Activated naive CD4-positive, alpha-beta T cell treated with anti-CD3 and anti-CD28 coated beads for 36 hours (primary cell): ENCODE measurements around the gene RGP1. TPM values are rescaled to one million over a fixed set of nuclear protein-coding genes. Genes with fewer than 3 reads are reported as not detected.
A peak's percentile ranks its signal among the peaks of the same experiment; 100 is the strongest.

Source experiments
- CTCF ChIA-PET: fragments of 350-600 bp; sonication (Branson Sonifier 250); formaldehyde crosslinking; loops from one replicate; lab custom pipeline; 2021; ENCODE audit warnings: antibody characterized with exemption; lab: Charles Lee
- DNase-seq: peaks from one replicate; pipeline ENCODE4 v3.0.0-alpha.2; 2020
- H3K27ac Mint-ChIP-seq: one replicate; pipeline ENCODE4 v1.8.0; 2021; ENCODE audit warnings: mild to moderate bottlenecking, mixed read lengths
- H3K27me3 Mint-ChIP-seq: one replicate; pipeline ENCODE4 v1.8.0; 2021; ENCODE audit warnings: low read depth, mixed read lengths
- H3K36me3 Mint-ChIP-seq: one replicate; pipeline ENCODE4 v1.8.0; 2021; ENCODE audit warnings: low read depth, mixed read lengths
- H3K4me1 Mint-ChIP-seq: one replicate; pipeline ENCODE4 v1.8.0; 2021; ENCODE audit warnings: low read depth, mixed read lengths
- H3K4me3 Mint-ChIP-seq: one replicate; pipeline ENCODE4 v1.8.0; 2021; ENCODE audit warnings: mild to moderate bottlenecking, moderate library complexity, mixed read lengths
- H3K9me3 Mint-ChIP-seq: one replicate; pipeline ENCODE4 v1.8.0; 2021; ENCODE audit warnings: mixed read lengths
- intact Hi-C: fragments of 100-400 bp; cut with micrococcal nuclease; formaldehyde crosslinking; loops from one replicate; pipeline ENCODE4 v1.15.1; 2023
- microRNA-seq: library from miRNA; unstranded; fragments of <30 nt; microRNA quantifications from one replicate; pipeline ENCODE4 v1.2.0, GENCODE V29; 2022; ENCODE audit warnings: borderline microRNAs expressed, borderline replicate concordance
- total RNA-seq, 2 experiments: library from RNA; stranded (reverse); gene quantifications; one replicate each; pipeline ENCODE4 v1.2.3, GENCODE V29; 2021

The RGP1 gene
- total RNA-seq, 2 experiments from 2014 or later = 12.0 to 13.3 TPM

GRCh38 chr9:35797311-35798109 is 48.4 kb downstream of the RGP1 start:
- intact Hi-C loops = no loop called here
- Mint-ChIP-seq H3K27me3 (no peaks in the 10 kb centered on the region), H3K4me3 (no peak overlapping the region), H3K4me1 (peaks cover 12% of the 10 kb centered on the region), H3K36me3 (peaks cover 3% of the 10 kb centered on the region), H3K27ac (no peak overlapping the region), H3K9me3 (no peaks in the 10 kb centered on the region)
- DNase-seq = no peak
- CTCF ChIA-PET = interaction anchor here (1.5 to 1.9 kb wide), 3 partner anchors 29 to 393 kb away, joined by 3 to 9 read pairs (median 4); partner anchors contain the start of gene CLTA

DNA sequence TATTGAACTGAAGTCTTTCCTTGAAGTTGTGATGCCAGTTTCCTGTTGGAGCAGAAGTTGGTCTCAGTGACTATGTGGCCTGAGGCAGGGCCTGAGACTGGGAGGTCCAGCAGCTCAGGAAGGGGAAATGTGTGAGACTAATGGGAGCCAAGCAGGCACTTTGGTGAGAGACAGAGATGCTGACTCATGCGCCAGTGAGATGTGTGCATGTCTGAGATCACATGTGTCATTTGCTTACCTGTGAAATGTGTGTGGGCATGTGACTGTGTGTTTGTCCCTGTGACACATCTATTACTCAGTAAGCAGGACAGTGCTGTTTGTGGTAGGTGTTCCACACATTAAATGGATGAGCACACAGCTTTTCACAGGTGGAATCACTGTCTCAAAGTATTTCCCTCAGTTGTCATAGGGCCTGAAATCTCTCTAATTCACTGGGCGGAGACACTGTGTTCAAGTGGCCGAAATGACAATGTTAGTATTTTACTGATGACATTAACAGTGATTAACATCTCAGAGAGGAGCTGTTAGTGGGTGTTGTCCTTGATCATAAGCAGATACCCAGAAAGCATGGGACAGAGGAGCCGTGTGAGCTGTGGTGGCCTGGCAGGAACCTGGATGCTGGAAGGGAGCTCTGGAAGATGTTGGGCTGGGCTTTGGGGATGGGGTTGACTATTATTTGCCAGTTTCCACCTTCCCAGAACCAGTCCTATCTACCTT is 49.7 kb downstream of the RGP1 start:
- Mint-ChIP-seq H3K27me3 (no peaks in the 10 kb centered on the region), H3K27ac (no peak overlapping the region), H3K9me3 (no peaks in the 10 kb centered on the region), H3K4me1 (peaks cover 12% of the 10 kb centered on the region), H3K36me3 (peaks cover 3% of the 10 kb centered on the region), H3K4me3 (no peak overlapping the region)
- intact Hi-C loops = no loop called here
- peak; percentile 64 for DNase-seq
- CTCF ChIA-PET = interaction anchor here (0.6 to 1.9 kb wide), 4 partner anchors 8 to 83 kb away, joined by 3 to 9 read pairs (median 5); no protein-coding TSS in a partner anchor

DNA sequence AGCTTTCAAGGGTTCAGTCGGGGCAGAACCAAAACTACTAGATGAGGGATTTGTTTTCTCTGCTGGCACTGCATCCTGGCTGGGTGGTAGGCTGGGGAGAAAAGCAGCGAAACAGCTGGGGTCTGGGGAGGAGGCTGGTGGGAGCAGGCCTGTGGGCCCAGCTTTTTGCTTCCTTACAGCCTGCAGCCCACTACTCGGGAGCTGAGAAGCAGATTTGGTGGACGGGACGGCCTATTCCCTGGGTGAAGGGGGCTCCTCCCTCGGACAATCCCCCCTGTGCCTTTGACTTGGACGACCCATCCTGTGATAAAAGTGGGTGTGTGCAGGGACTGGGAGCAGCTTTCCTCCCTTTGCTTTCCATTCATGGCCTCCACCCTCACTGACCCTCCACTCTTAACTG is 51.4 kb downstream of the RGP1 start:
- Mint-ChIP-seq H3K4me3 (no peak overlapping the region), H3K36me3 (peaks cover 3% of the 10 kb centered on the region), H3K27me3 (no peaks in the 10 kb centered on the region), H3K27ac (no peak overlapping the region), H3K4me1 (peaks cover 12% of the 10 kb centered on the region), H3K9me3 (no peaks in the 10 kb centered on the region)
- intact Hi-C loops = no loop called here
- DNase-seq = no peak
- CTCF ChIA-PET = no interaction called here

DNA sequence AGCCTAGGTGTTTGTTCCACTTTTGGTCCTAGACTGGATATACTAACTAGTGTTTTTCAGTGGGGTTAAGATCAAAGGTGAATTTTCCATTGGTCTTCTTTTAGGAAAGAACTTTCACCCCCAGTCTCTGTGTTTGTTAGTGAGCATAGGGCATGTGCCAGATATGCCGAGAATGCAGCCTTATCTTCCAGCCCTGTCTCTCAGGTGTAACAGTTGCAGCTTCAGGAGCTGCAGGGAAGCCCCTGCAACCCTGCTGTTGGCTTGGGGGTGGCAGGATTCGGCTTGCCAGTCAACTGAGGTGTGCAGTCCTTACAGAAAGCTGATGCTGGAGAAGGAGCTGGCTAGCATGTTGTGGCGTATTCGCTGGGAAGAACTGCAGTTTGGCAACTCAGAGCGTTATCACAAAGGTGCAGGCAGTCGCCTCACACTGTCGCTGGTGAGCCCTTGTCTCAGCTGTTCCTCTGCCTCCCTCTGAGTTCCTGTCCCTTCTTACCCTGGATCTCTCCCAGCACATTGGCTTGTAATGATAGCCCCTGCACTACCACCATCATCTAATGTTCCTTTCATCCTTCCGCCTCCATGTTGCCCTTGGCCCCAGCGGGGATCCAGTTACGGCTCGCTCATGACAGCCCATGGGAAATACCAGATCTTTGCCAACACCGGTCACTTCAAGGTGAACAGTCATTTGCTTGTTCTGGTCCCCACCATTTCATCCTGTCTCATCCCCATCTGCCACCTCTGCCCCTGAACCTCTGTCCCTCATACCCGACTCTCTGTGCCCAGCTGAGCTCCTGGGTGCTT is 52.4 kb downstream of the RGP1 start:
- CTCF ChIA-PET = interaction anchor here (0.8 kb wide), 1 partner anchor 11 kb away, joined by 3 read pairs; no protein-coding TSS in a partner anchor

DNA sequence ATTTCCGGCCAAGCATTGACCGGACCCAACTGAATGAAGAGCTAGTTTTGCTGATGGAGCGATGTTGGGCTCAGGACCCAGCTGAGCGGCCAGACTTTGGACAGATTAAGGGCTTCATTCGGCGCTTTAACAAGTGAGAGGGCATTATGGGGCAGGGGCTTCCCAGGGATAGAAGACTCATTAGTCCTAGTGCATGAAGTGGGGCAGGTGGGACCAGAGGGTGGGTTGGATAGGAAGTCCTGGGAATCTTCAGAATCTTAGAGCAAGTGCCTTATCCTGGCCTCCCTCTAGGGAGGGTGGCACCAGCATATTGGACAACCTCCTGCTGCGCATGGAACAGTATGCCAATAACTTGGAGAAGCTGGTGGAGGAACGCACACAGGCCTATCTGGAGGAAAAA is 57.0 kb downstream of the RGP1 start:
- Mint-ChIP-seq H3K4me1 (peaks cover 4% of the 10 kb centered on the region), H3K4me3 (no peak overlapping the region), H3K27ac (no peak overlapping the region), H3K9me3 (no peaks in the 10 kb centered on the region), H3K36me3 (no peaks in the 10 kb centered on the region), H3K27me3 (no peaks in the 10 kb centered on the region)
- intact Hi-C loops = no loop called here
- CTCF ChIA-PET = interaction anchor here (1.1 kb wide), 1 partner anchor 16 kb away, joined by 7 read pairs; no protein-coding TSS in a partner anchor
- no peak for DNase-seq

More for the DNA sequence above, 52.4 kb downstream of the RGP1 start:
- no peaks in the 10 kb centered on the region for H3K27me3 Mint-ChIP-seq
- peaks cover 3% of the 10 kb centered on the region for H3K36me3 Mint-ChIP-seq
- H3K4me3 Mint-ChIP-seq = no peak overlapping the region
- H3K9me3 Mint-ChIP-seq = no peaks in the 10 kb centered on the region
- peaks cover 13% of the 10 kb centered on the region for H3K4me1 Mint-ChIP-seq
- intact Hi-C loops = no loop called here
- H3K27ac Mint-ChIP-seq = no peak overlapping the region
- no peak for DNase-seq

Small RNA genes within 50 kb of the gene (microRNA-seq; reads per million reads assigned to microRNA genes)
- gene MIR6852 (not detected), gene MIR6853 (not detected)

Other genes with a start within 250 kb of the RGP1 start
- 10 to 100 TPM; 18.3 to 19.0 TPM for gene TESK1, start 144.0 kb upstream of the RGP1 start, total RNA-seq
- 1 to 10 TPM; 2.9 to 4.5 TPM for gene CD72, start 130.9 kb upstream of the RGP1 start, total RNA-seq
- 10 to 100 TPM; 44.0 to 45.4 TPM for gene SIT1, start 98.4 kb upstream of the RGP1 start, total RNA-seq
- over 10,000 TPM in 1 of 2 experiments, 1,000 to 10,000 TPM in 1; 7,381 to 12,571 TPM for gene RMRP, start 91.3 kb upstream of the RGP1 start, total RNA-seq
- 1 to 10 TPM; 5.6 to 6.4 TPM for gene CCDC107, start 91.0 kb upstream of the RGP1 start, total RNA-seq
- gene ARHGEF39, start 84.1 kb upstream of the RGP1 start, total RNA-seq = 10 to 100 TPM; 28.9 to 30.4 TPM
- gene CA9, start 75.4 kb upstream of the RGP1 start, total RNA-seq = under 1 TPM; 0.38 to 0.52 TPM
- 1 to 10 TPM; 4.9 to 6.6 TPM for gene TPM2, start 59.4 kb upstream of the RGP1 start, total RNA-seq
- gene TLN1, start 17.1 kb upstream of the RGP1 start, total RNA-seq = 100 to 1,000 TPM; 190 TPM
- gene CREB3, start 16.6 kb upstream of the RGP1 start, total RNA-seq = 10 to 100 TPM; 13.7 to 13.8 TPM
- 10 to 100 TPM; 20.3 to 22.7 TPM for gene GBA2, start 59 bp upstream of the RGP1 start, total RNA-seq
- gene MSMP, start 5.0 kb downstream of the RGP1 start, total RNA-seq = under 1 TPM in 1 of 2 experiments, not detected in 1; 0.45 TPM
- 1 to 10 TPM; 3.6 to 5.5 TPM for gene NPR2, start 42.3 kb downstream of the RGP1 start, total RNA-seq
- gene SPAG8, start 63.0 kb downstream of the RGP1 start, total RNA-seq = 1 to 10 TPM in 1 of 2 experiments, under 1 TPM in 1; 0.95 to 1.1 TPM
- 10 to 100 TPM; 61.0 to 68.3 TPM for gene HINT2, start 65.8 kb downstream of the RGP1 start, total RNA-seq
- gene FAM221B, start 79.4 kb downstream of the RGP1 start, total RNA-seq = not detected
- 1 to 10 TPM; 6.2 to 6.6 TPM for gene TMEM8B, start 79.9 kb downstream of the RGP1 start, total RNA-seq
- not detected for gene OR13J1, start 121.1 kb downstream of the RGP1 start, total RNA-seq
- not detected for gene HRCT1, start 156.9 kb downstream of the RGP1 start, total RNA-seq
- not detected for gene SPAAR, start 160.2 kb downstream of the RGP1 start, total RNA-seq
- gene OR2S2, start 208.9 kb downstream of the RGP1 start, total RNA-seq = not detected